DOHH2 (cell line): ENCODE measurements around the gene SMARCA4.
"Not testable (repeated sequence)": the region's sequence is repeated elsewhere in the genome, so short reads cannot be mapped to it uniquely, and the experiment has no call there.

ENCODE experiments used
- H3F3A ChIP-seq: fragments of 200-600 bp; sonication (generic), shearing (Covaris generic); 2 replicates; pipeline ENCODE4 v1.6.0; 2016; ENCODE audit warnings: antibody characterized with exemption, mild to moderate bottlenecking; ENCODE audit not compliant: control insufficient read depth, insufficient read depth
- H3K27ac ChIP-seq: fragments of 200-600 bp; sonication (generic); 2 replicates; pipeline ENCODE4 v1.5.1; 2014; ENCODE audit warnings: low read depth, mild to moderate bottlenecking, low read length, moderate library complexity
- H3K27me3 ChIP-seq: fragments of 200-600 bp; sonication (generic); 2 replicates; pipeline ENCODE4 v1.6.1; 2014; ENCODE audit warnings: mild to moderate bottlenecking, low read length, mixed read lengths; ENCODE audit not compliant: control insufficient read depth
- H3K36me3 ChIP-seq: fragments of 200-600 bp; sonication (generic); 2 replicates; pipeline ENCODE4 v1.6.1; 2014; ENCODE audit warnings: mild to moderate bottlenecking, low read length, moderate library complexity, mixed read lengths; ENCODE audit not compliant: control insufficient read depth
- H3K4me1 ChIP-seq: fragments of 200-600 bp; sonication (generic); 2 replicates; pipeline ENCODE4 v1.6.1; 2014; ENCODE audit warnings: mild to moderate bottlenecking, low read length, mixed read lengths; ENCODE audit not compliant: control insufficient read depth
- H3K4me2 ChIP-seq: fragments of 200-600 bp; sonication (generic); 2 replicates; pipeline ENCODE4 v1.6.0; 2014; ENCODE audit warnings: mild to moderate bottlenecking, low read length, moderate library complexity
- H3K4me3 ChIP-seq: fragments of 200-600 bp; sonication (generic); 2 replicates; pipeline ENCODE4 v1.5.1; 2014; ENCODE audit warnings: mild to moderate bottlenecking, low read length, mixed read lengths
- H3K79me2 ChIP-seq: fragments of 200-600 bp; sonication (generic); 2 replicates; pipeline ENCODE4 v1.6.1; 2014; ENCODE audit warnings: mild to moderate bottlenecking, low read length, mixed read lengths; ENCODE audit not compliant: control insufficient read depth
- H3K9me2 ChIP-seq: fragments of 200-600 bp; sonication (generic); replicated peaks from 2 replicates; pipeline ENCODE4 v1.6.1; 2014; ENCODE audit warnings: mild to moderate bottlenecking, low read length, mixed read lengths; ENCODE audit not compliant: control insufficient read depth
- H3K9me3 ChIP-seq: fragments of 200-600 bp; sonication (generic); 2 replicates; pipeline ENCODE4 v1.6.1; 2014; ENCODE audit warnings: antibody characterized with exemption, low read length, mixed read lengths; ENCODE audit not compliant: control insufficient read depth, insufficient read depth
- H4K20me1 ChIP-seq: fragments of 200-600 bp; sonication (generic); 2 replicates; pipeline ENCODE4 v1.6.0; 2014; ENCODE audit warnings: low read depth, mild to moderate bottlenecking, antibody characterized with exemption, low read length, moderate library complexity; ENCODE audit not compliant: control insufficient read depth, insufficient read depth
- CTCF ChIP-seq: fragments of 200-600 bp; sonication (generic); IDR thresholded peaks from one replicate; pipeline ENCODE4 v1.5.1; 2014; ENCODE audit warnings: antibody characterized with exemption, mild to moderate bottlenecking, low read depth, low read length; ENCODE audit not compliant: poor library complexity, severe bottlenecking
- EZH2phosphoT487 ChIP-seq: fragments of 200-600 bp; sonication (generic); IDR thresholded peaks from 2 replicates; pipeline ENCODE4 v1.6.1; 2017; ENCODE audit warnings: borderline replicate concordance, mild to moderate bottlenecking, antibody characterized with exemption, low read length, moderate library complexity, mixed read lengths

The SMARCA4 gene

GRCh38 chr19:10991521-10992081, 30.8 kb downstream of the SMARCA4 start:
- no peaks in the 10 kb centered on the region for H3K4me1 ChIP-seq
- no peak overlapping the region for H3K4me2 ChIP-seq
- TF ChIP-seq EZH2phosphoT487 (no peak), CTCF (no peak)
- H3K79me2 ChIP-seq: peaks cover 49% of the 10 kb centered on the region
- peaks cover 84% of the 10 kb centered on the region for H3K36me3 ChIP-seq
- no peak overlapping the region for H3K4me3 ChIP-seq
- no peaks in the 10 kb centered on the region for H3K9me3 ChIP-seq
- H3F3A ChIP-seq: no peaks in the 10 kb centered on the region
- H3K27me3 ChIP-seq: no peaks in the 10 kb centered on the region
- H4K20me1 ChIP-seq: no peaks in the 10 kb centered on the region
- H3K27ac ChIP-seq: no peak overlapping the region
- no peaks in the 10 kb centered on the region for H3K9me2 ChIP-seq

GRCh38 chr19:10992174-10992573, 31.3 kb downstream of the SMARCA4 start:
- H3K36me3 ChIP-seq: peaks cover 82% of the 10 kb centered on the region
- not testable (repeated sequence) for H3K9me2 ChIP-seq, H3K9me3 ChIP-seq, H3K4me3 ChIP-seq, H3K27ac ChIP-seq, H3K4me2 ChIP-seq, H3K27me3 ChIP-seq, H4K20me1 ChIP-seq, H3K4me1 ChIP-seq, H3F3A ChIP-seq
- peaks cover 43% of the 10 kb centered on the region for H3K79me2 ChIP-seq

GRCh38 chr19:10995926-10996600, 35.2 kb downstream of the SMARCA4 start:
- H3K79me2 ChIP-seq: peaks cover 25% of the 10 kb centered on the region
- no peak overlapping the region for H3K27ac ChIP-seq
- no peaks in the 10 kb centered on the region for H4K20me1 ChIP-seq
- H3K27me3 ChIP-seq: no peaks in the 10 kb centered on the region
- no peaks in the 10 kb centered on the region; the same call in 1 of the 2 replicates for H3F3A ChIP-seq
- H3K9me2 ChIP-seq: no peaks in the 10 kb centered on the region
- H3K9me3 ChIP-seq: no peaks in the 10 kb centered on the region
- TF ChIP-seq CTCF (no peak), EZH2phosphoT487 (no peak)
- H3K4me2 ChIP-seq: no peak overlapping the region
- peaks cover 79% of the 10 kb centered on the region for H3K36me3 ChIP-seq
- H3K4me3 ChIP-seq: no peak overlapping the region
- H3K4me1 ChIP-seq: no peaks in the 10 kb centered on the region

- Histone ChIP-seq H3K36me3 (peaks cover 83% of the 10 kb centered on the region), H3K4me1 (no peaks in the 10 kb centered on the region), H3K9me3 (no peaks in the 10 kb centered on the region), H4K20me1 (no peaks in the 10 kb centered on the region), H3K4me3 (no peak overlapping the region), H3K79me2 (peaks cover 19% of the 10 kb centered on the region), H3F3A (no peaks in the 10 kb centered on the region; the same call in 1 of the 2 replicates), H3K27ac (no peak overlapping the region), H3K27me3 (no peaks in the 10 kb centered on the region), H3K9me2 (no peaks in the 10 kb centered on the region), H3K4me2 (no peak overlapping the region)
- no peak for TF ChIP-seq CTCF
- no peak for TF ChIP-seq EZH2phosphoT487
Measured at GRCh38 chr19:10998045-10998533, 37.3 kb downstream of the SMARCA4 start.
